ENCODE results near the gene ANXA9. TPM values are rescaled to one million over a fixed set of nuclear protein-coding genes. Genes with fewer than 3 reads are reported as not detected.

Gene ANXA9
- total RNA-seq (under 1 TPM in 1 of 2 experiments, not detected in 1; 0.49 TPM), polyA plus RNA-seq (under 1 TPM in 1 of 3 donors, not detected in 2; 0.10 TPM), total RNA-seq (0 to 0.17 (median 0.07) reads per million in 6 experiments)

GRCh38 chr1:150981805-150982712 lies at the start of gene ANXA9:
Gene ANXA9 (plus strand): TSS chr1:150982292. CDS start chr1:150983106, 814 bp downstream.
- Mint-ChIP-seq H3K27ac (peak within 1 kb of the TSS in 2 of 10 donors; percentile 8 to 27), H3K27me3 (no peaks in the 10 kb centered on the region), H3K36me3 (no peaks in the 10 kb centered on the region), H3K9me3 (no peaks in the 10 kb centered on the region), H3K4me1 (peaks cover 8 to 26% (median 24%) of the 10 kb centered on the region in 4 donors), H3K4me3 (no peak within 1 kb of the TSS)
- ATAC-seq (no peak), DNase-seq (no peak)
- POLR2A ChIA-PET = interaction anchor here (0.6 to 4.9 kb wide), 4 partner anchors 8 to 88 kb away, joined by 3 to 22 read pairs (median 6); partner anchors contain the start of genes CERS2 and MINDY1

- ATAC-seq (no peak), DNase-seq (no peak)
- Mint-ChIP-seq H3K27ac (peak overlapping the region in 5 of 10 donors; percentile 6 to 74 (median 39)), H3K36me3 (peaks cover 3 to 95% (median 42%) of the 10 kb centered on the region in 3 donors), H3K4me3 (no peak overlapping the region), H3K4me1 (no peaks in the 10 kb centered on the region), H3K9me3 (no peaks in the 10 kb centered on the region), H3K27me3 (no peaks in the 10 kb centered on the region)
- POLR2A ChIA-PET = no interaction called here
Observed at GRCh38 chr1:150944856-150945255, 37.2 kb upstream of the ANXA9 start.

DNA sequence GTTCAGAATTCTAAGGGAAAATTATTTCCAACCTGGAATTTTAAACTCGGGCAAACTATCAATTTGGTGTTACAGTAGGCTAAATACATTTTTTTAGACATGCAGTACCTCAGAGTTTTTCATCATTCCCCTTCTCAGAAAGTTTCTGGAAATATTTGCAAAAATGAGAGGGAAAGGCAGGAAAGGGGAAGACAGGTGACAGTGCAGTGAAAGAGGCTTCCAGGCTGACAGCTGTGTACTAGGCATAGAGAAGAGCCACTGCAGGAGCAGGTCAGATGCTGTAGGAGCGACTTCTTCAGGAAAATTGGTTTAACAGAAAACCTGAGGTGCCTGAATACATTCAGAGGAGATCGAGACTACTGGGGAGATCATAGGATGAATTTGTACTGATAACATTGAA lies 27.4 kb upstream of the ANXA9 start:
- POLR2A ChIA-PET = no interaction called here
- Mint-ChIP-seq H3K4me1 (peaks cover 0 to 1% (median 0%) of the 10 kb centered on the region in 4 donors), H3K27ac (peak overlapping the region in 7 of 10 donors; percentile 4 to 75 (median 35)), H3K27me3 (no peaks in the 10 kb centered on the region), H3K9me3 (no peaks in the 10 kb centered on the region), H3K4me3 (no peak overlapping the region), H3K36me3 (peaks cover 5 to 88% (median 30%) of the 10 kb centered on the region in 3 donors)
- DNase-seq (no peak), ATAC-seq (no peak)

GRCh38 chr1:150955280-150955679 lies 26.8 kb upstream of the ANXA9 start:
- H3K27me3 Mint-ChIP-seq = no peaks in the 10 kb centered on the region
- ATAC-seq (no peak), DNase-seq (no peak)
- H3K4me1 Mint-ChIP-seq = peaks cover 0 to 1% (median 0%) of the 10 kb centered on the region in 4 donors
- peak overlapping the region in 6 of 10 donors; percentile 3 to 46 (median 26) for H3K27ac Mint-ChIP-seq
- H3K36me3 Mint-ChIP-seq = peaks cover 5 to 88% (median 32%) of the 10 kb centered on the region in 3 donors
- POLR2A ChIA-PET = no interaction called here
- no peaks in the 10 kb centered on the region for H3K9me3 Mint-ChIP-seq
- H3K4me3 Mint-ChIP-seq = no peak overlapping the region

DNA sequence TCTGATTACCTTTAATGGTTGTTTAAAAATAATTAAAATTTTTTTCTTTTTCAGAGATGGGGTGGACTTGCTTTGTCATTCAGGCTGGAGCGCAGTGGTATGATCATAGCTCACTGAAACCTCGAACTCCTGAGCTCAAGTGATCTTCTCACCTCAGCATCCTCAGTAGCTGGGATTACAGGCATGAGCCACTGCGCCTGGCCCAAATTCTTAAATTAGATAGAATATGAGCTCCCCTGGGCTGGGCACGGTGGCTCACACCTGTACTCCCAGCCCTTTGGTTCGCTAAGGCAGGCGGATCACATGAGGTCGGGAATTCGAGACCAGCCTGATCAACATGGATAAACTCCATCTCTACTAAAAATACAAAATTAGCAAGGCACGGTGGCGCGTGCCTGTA lies 24.4 kb upstream of the ANXA9 start:
- POLR2A ChIA-PET = interaction anchor here (0.6 to 0.7 kb wide), 3 partner anchors 102 to 633 kb away, joined by 3 to 4 read pairs (median 3); partner anchors contain the start of gene MLLT11
- H3K4me1 Mint-ChIP-seq = peaks cover 0 to 1% (median 0%) of the 10 kb centered on the region in 4 donors
- H3K4me3 Mint-ChIP-seq = no peak overlapping the region
- peaks cover 0 to 86% (median 22%) of the 10 kb centered on the region in 3 donors for H3K36me3 Mint-ChIP-seq
- no peaks in the 10 kb centered on the region for H3K9me3 Mint-ChIP-seq
- ATAC-seq (no peak), DNase-seq (no peak)
- peak overlapping the region in 2 of 10 donors; percentile 12 to 18 for H3K27ac Mint-ChIP-seq
- no peaks in the 10 kb centered on the region for H3K27me3 Mint-ChIP-seq

DNA sequence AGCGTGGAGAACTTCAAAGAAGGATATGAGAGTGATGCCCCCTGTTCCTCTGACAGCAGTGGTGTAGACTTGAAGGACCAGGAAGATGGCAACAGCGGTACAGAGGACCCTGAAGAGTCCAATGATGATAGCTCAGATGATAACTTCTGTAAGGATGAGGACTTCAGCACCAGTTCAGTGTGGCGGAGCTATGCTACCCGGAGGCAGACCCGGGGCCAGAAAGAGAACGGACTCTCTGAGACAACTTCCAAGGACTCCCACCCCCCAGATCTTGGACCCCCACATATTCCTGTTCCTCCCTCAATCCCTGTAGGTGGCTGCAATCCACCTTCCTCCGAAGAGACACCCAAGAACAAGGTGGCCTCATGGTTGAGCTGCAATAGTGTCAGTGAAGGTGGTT lies 21.4 kb upstream of the ANXA9 start:
- DNase-seq (no peak), ATAC-seq (no peak)
- no peaks in the 10 kb centered on the region for H3K9me3 Mint-ChIP-seq
- peaks cover 0 to 86% (median 17%) of the 10 kb centered on the region in 3 donors for H3K36me3 Mint-ChIP-seq
- no peaks in the 10 kb centered on the region for H3K27me3 Mint-ChIP-seq
- H3K27ac Mint-ChIP-seq = peak overlapping the region in 3 of 10 donors; percentile 36 to 88 (median 46)
- POLR2A ChIA-PET = interaction anchor here (1.4 kb wide), 1 partner anchor 16 kb away, joined by 4 read pairs; no protein-coding TSS in a partner anchor
- H3K4me1 Mint-ChIP-seq = peaks cover 0 to 8% (median 0%) of the 10 kb centered on the region in 4 donors
- no peak overlapping the region for H3K4me3 Mint-ChIP-seq

DNA sequence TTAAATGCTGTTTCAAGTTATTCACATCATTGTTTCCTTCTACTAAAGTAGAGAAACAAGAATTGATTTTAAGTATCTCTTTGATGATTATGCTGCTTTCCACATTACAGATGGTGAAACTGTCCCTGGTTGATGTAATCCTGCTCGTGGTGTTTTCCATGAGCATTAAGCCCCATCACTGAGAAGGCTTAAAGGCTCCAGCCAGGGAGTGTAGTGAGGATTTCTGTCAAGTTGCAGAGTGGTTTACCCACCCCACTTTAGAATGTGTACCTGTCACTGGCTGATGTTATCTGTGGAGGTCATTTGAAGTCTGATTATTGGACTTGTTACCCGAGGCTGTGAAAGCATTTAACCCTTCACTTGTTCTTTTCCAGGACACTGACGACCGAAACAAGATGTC lies 20.3 kb upstream of the ANXA9 start:
- Mint-ChIP-seq H3K4me1 (peaks cover 0 to 8% (median under 1%) of the 10 kb centered on the region in 4 donors), H3K27me3 (no peaks in the 10 kb centered on the region), H3K36me3 (peaks cover 0 to 92% (median 17%) of the 10 kb centered on the region in 3 donors), H3K27ac (peak overlapping the region in 5 of 10 donors; percentile 11 to 43 (median 29)), H3K4me3 (no peak overlapping the region), H3K9me3 (no peaks in the 10 kb centered on the region)
- POLR2A ChIA-PET = interaction anchor here (1.4 kb wide), 1 partner anchor 15 kb away, joined by 4 read pairs; no protein-coding TSS in a partner anchor
- ATAC-seq (no peak), DNase-seq (no peak)

DNA sequence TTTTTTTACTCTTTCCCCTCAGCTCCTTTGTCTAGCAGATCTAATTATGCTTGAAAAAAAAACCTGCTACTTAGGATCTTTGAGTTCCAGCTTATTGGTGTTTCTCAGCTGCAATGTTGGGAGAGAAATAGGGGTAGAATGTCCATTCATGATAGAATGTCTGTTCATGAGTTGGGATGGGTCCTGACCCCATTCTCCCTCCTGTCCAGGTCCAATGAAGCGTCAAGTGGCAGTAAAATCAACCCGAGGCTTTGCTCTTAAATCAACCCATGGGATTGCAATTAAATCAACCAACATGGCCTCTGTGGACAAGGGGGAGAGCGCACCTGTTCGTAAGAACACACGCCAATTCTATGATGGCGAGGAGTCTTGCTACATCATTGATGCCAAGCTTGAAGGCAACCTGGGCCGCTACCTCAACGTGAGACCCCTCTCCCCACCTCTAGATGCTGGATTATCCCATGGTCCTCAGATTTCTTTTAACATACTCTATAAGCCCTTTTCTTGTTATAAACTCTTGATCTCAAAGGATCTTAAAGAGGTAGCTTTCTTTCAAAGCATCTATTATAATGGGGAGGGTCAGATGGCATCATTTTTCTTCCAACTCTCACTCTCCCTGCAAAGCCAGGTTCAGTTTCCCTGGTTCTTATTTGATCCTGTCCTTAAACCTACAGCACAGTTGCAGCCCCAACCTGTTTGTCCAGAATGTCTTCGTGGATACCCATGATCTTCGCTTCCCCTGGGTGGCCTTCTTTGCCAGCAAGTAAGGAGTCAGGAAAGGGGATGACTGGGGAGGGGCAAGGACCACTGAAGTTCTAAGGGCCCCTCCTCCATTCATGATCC lies 18.6 kb upstream of the ANXA9 start:
- peaks cover 0 to 95% (median 24%) of the 10 kb centered on the region in 3 donors for H3K36me3 Mint-ChIP-seq
- H3K9me3 Mint-ChIP-seq = no peaks in the 10 kb centered on the region
- no peak overlapping the region for H3K4me3 Mint-ChIP-seq
- no peaks in the 10 kb centered on the region for H3K27me3 Mint-ChIP-seq
- POLR2A ChIA-PET = interaction anchor here (1.4 kb wide), 1 partner anchor 11 kb away, joined by 6 read pairs; the partner anchor contains the start of gene CERS2
- ATAC-seq (no peak), DNase-seq (no peak)
- H3K27ac Mint-ChIP-seq = peak overlapping the region in 7 of 10 donors; percentile 8 to 84 (median 55)
- peaks cover 0 to 19% (median under 1%) of the 10 kb centered on the region in 4 donors for H3K4me1 Mint-ChIP-seq

DNA sequence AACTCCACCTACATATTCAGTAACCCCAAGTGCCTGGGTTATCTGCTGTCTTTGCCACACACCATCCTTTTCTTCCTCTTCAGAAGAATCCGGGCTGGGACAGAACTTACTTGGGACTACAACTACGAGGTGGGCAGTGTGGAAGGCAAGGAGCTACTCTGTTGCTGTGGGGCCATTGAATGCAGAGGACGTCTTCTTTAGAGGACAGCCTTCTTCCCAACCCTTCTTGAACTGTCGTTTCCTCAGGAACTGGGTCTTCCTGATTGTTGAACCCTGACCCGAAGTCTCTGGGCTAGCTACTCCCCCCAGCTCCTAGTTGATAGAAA lies 18.0 kb upstream of the ANXA9 start:
- H3K27ac Mint-ChIP-seq = peak overlapping the region in 8 of 10 donors; percentile 12 to 74 (median 48)
- H3K4me3 Mint-ChIP-seq = no peak overlapping the region
- peaks cover 0 to 24% (median 4%) of the 10 kb centered on the region in 4 donors for H3K4me1 Mint-ChIP-seq
- no peaks in the 10 kb centered on the region for H3K9me3 Mint-ChIP-seq
- H3K27me3 Mint-ChIP-seq = no peaks in the 10 kb centered on the region
- H3K36me3 Mint-ChIP-seq = peaks cover 0 to 95% (median 23%) of the 10 kb centered on the region in 3 donors
- POLR2A ChIA-PET = interaction anchor here (1.3 to 1.4 kb wide), 2 partner anchors 10 kb away, joined by 5 to 6 read pairs; partner anchors contain the start of gene CERS2
- no peak for ATAC-seq
- no peak for DNase-seq

- Mint-ChIP-seq H3K4me3 (no peak overlapping the region), H3K27ac (peak overlapping the region in 6 of 10 donors; percentile 8 to 66 (median 44)), H3K27me3 (no peaks in the 10 kb centered on the region), H3K4me1 (peaks cover 5 to 31% (median 10%) of the 10 kb centered on the region in 4 donors), H3K36me3 (peaks cover 0 to 81% (median 13%) of the 10 kb centered on the region in 3 donors), H3K9me3 (no peaks in the 10 kb centered on the region)
- no peak for ATAC-seq
- DNase-seq = no peak
- POLR2A ChIA-PET = interaction anchor here (1.3 kb wide), 1 partner anchor 10 kb away, joined by 3 read pairs; no protein-coding TSS in a partner anchor
Observed at GRCh38 chr1:150965605-150966004, 16.5 kb upstream of the ANXA9 start.

DNA sequence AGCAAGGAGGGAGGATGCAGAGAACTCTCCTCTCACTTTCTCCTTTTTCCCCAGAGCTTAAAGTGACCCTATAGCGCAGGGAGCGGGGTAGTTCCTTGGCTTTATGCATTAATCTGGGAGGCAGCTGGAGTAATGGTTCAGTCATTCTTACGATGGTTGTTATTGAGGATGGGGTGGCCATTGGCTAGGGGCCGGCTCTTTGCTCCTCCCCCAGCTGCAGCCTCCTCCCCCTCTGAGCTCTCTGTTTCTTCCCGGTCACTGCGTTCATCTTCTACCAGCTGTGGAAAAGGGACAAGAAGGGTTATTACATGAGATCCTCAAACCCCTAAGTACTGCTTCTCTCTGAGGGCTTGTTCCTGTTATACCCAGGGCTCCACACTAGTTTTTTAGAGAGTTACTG lies 16.1 kb upstream of the ANXA9 start:
- POLR2A ChIA-PET = no interaction called here
- no peak for DNase-seq
- peak overlapping the region in 7 of 10 donors; percentile 19 to 66 (median 30) for H3K27ac Mint-ChIP-seq
- peaks cover 9 to 36% (median 14%) of the 10 kb centered on the region in 4 donors for H3K4me1 Mint-ChIP-seq
- no peak for ATAC-seq
- no peaks in the 10 kb centered on the region for H3K27me3 Mint-ChIP-seq
- H3K9me3 Mint-ChIP-seq = no peaks in the 10 kb centered on the region
- no peak overlapping the region for H3K4me3 Mint-ChIP-seq
- H3K36me3 Mint-ChIP-seq = peaks cover 0 to 77% (median 13%) of the 10 kb centered on the region in 3 donors

- DNase-seq (no peak), ATAC-seq (no peak)
- H3K4me3 Mint-ChIP-seq = no peak overlapping the region
- no peaks in the 10 kb centered on the region for H3K9me3 Mint-ChIP-seq
- H3K4me1 Mint-ChIP-seq = peaks cover 17 to 55% (median 33%) of the 10 kb centered on the region in 4 donors
- H3K27me3 Mint-ChIP-seq = no peaks in the 10 kb centered on the region
- H3K27ac Mint-ChIP-seq = peak overlapping the region in 8 of 10 donors; percentile 4 to 79 (median 31)
- POLR2A ChIA-PET = interaction anchor here (0.7 kb wide), 1 partner anchor 13 kb away, joined by 3 read pairs; no protein-coding TSS in a partner anchor
- peaks cover 0 to 60% (median 8%) of the 10 kb centered on the region in 3 donors for H3K36me3 Mint-ChIP-seq
Observed at GRCh38 chr1:150967936-150968335, 14.2 kb upstream of the ANXA9 start.
